IMR-90 (cell line): ENCODE measurements around the gene HIVEP3. TPM values are rescaled to one million over a fixed set of nuclear protein-coding genes. Genes with fewer than 3 reads are reported as not detected.
A peak's percentile ranks its signal among the peaks of the same experiment; 100 is the strongest.

ENCODE experiments used
- ATAC-seq: fragments of 200-7000 bp; cut with Tn5 transposase; 2 replicates; pipeline ENCODE4 v1.9.1; 2020; ENCODE audit warnings: low read depth, mild to moderate bottlenecking, moderate library complexity
- BruUV-seq: library from RNA; stranded (reverse); fragments of 400-500 nt; replicated peaks from 2 replicates; lab custom pipeline; 2021; lab: Mats Ljungman, UMichigan
- CTCF ChIA-PET: fragments of 300-600 bp; formaldehyde crosslinking; extraction: SDS; loops from one replicate; lab custom pipeline; 2021; ENCODE audit warnings: antibody characterized with exemption; lab: Yijun Ruan, JAX
- POLR2A ChIA-PET: fragments of 300-600 bp; sonication (Branson Sonifier 250); formaldehyde crosslinking; loops from one replicate; lab custom pipeline; 2022; ENCODE audit warnings: antibody characterized with exemption; ENCODE audit not compliant: unreplicated experiment; lab: Charles Lee
- DNase-seq: peaks from one replicate; pipeline ENCODE4 v3.0.0; 2013
- H2AFZ ChIP-seq: replicated peaks from 2 replicates; pipeline ENCODE3; 2013; ENCODE audit warnings: low read length, mild to moderate bottlenecking; ENCODE audit not compliant: poor library complexity
- H2AK5ac ChIP-seq: 2 replicates; pipeline ENCODE4 v1.6.1; 2013; ENCODE audit warnings: low read depth, low read length, inconsistent platforms
- H2AK9ac ChIP-seq: replicated peaks from 2 replicates; pipeline ENCODE3; 2013; ENCODE audit warnings: mild to moderate bottlenecking, low read depth, low read length, moderate library complexity; ENCODE audit not compliant: poor library complexity
- H2BK120ac ChIP-seq: 2 replicates; pipeline ENCODE4 v1.6.1; 2013; ENCODE audit warnings: low read depth, low read length, inconsistent platforms
- H2BK15ac ChIP-seq: 3 replicates; pipeline ENCODE4 v1.6.1; 2013; ENCODE audit warnings: low read depth, low read length, inconsistent platforms
- H2BK20ac ChIP-seq: 2 replicates; pipeline ENCODE4 v1.6.1; 2013; ENCODE audit warnings: low read depth, mild to moderate bottlenecking, inconsistent platforms, low read length, moderate library complexity
- H2BK5ac ChIP-seq: 2 replicates; pipeline ENCODE4 v1.6.1; 2013; ENCODE audit warnings: mild to moderate bottlenecking, low read depth, low read length, inconsistent platforms; ENCODE audit not compliant: poor library complexity, severe bottlenecking
- H3K14ac ChIP-seq: replicated peaks from 2 replicates; pipeline ENCODE4 v1.6.1; 2013; ENCODE audit warnings: low read depth, low read length, inconsistent platforms
- H3K18ac ChIP-seq: 2 replicates; pipeline ENCODE4 v1.6.1; 2013; ENCODE audit warnings: low read depth, low read length, control low read depth
- H3K23ac ChIP-seq: 2 replicates; pipeline ENCODE4 v1.6.1; 2013; ENCODE audit warnings: low read depth, low read length, inconsistent platforms
- H3K27ac ChIP-seq: 2 replicates; pipeline ENCODE4 v1.5.1; 2013; ENCODE audit warnings: mild to moderate bottlenecking, control low read depth, low read length; ENCODE audit not compliant: insufficient read depth
- H3K27me3 ChIP-seq: 2 replicates; pipeline ENCODE4 v1.6.1; 2013; ENCODE audit warnings: low read length; ENCODE audit not compliant: control insufficient read depth, insufficient read depth
- H3K36me3 ChIP-seq: 2 replicates; pipeline ENCODE4 v1.6.1; 2013; ENCODE audit warnings: low read length, mixed read lengths; ENCODE audit not compliant: control insufficient read depth, insufficient read depth
- H3K4ac ChIP-seq: 2 replicates; pipeline ENCODE4 v1.6.1; 2013; ENCODE audit warnings: low read depth, low read length, inconsistent platforms
- H3K4me1 ChIP-seq: 2 replicates; pipeline ENCODE4 v1.6.1; 2013; ENCODE audit warnings: low read length, mixed read lengths; ENCODE audit not compliant: control insufficient read depth, insufficient read depth
- H3K4me2 ChIP-seq: 2 replicates; pipeline ENCODE4 v1.6.1; 2013; ENCODE audit warnings: low read depth, mild to moderate bottlenecking, control low read depth, low read length, moderate library complexity
- H3K4me3 ChIP-seq: 2 replicates; pipeline ENCODE4 v1.5.1; 2013; ENCODE audit warnings: low read depth, mild to moderate bottlenecking, control low read depth, low read length, moderate library complexity; ENCODE audit not compliant: insufficient read depth
- H3K56ac ChIP-seq: 2 replicates; pipeline ENCODE4 v1.6.1; 2013; ENCODE audit warnings: low read length, inconsistent platforms; ENCODE audit not compliant: insufficient read depth; ENCODE audit errors: extremely low read depth
- H3K79me1 ChIP-seq, 2 experiments: 2 replicates each; pipeline ENCODE4 v1.6.1; 2013; ENCODE audit warnings: low read length in 2 of 2, inconsistent platforms in 1 of 2, low read depth in 1 of 2
- H3K9ac ChIP-seq: 2 replicates; pipeline ENCODE4 v1.6.1; 2013; ENCODE audit warnings: low read depth, low read length, control low read depth
- H3K9me1 ChIP-seq: 2 replicates; pipeline ENCODE4 v1.6.1; 2013; ENCODE audit warnings: low read length, inconsistent platforms; ENCODE audit not compliant: insufficient read depth
- H3K9me3 ChIP-seq: 2 replicates; pipeline ENCODE4 v1.6.1; 2013; ENCODE audit warnings: low read length; ENCODE audit not compliant: control insufficient read depth, insufficient read depth
- H4K20me1 ChIP-seq: 2 replicates; pipeline ENCODE4 v1.6.1; 2013; ENCODE audit warnings: low read length, inconsistent platforms; ENCODE audit not compliant: insufficient read depth
- H4K5ac ChIP-seq: 2 replicates; pipeline ENCODE4 v1.6.1; 2013; ENCODE audit warnings: mild to moderate bottlenecking, low read depth, low read length, control low read depth
- H4K8ac ChIP-seq, 2 experiments: 2 replicates each; pipeline ENCODE4 v1.6.1; 2013; ENCODE audit warnings: low read depth in 2 of 2, low read length in 2 of 2, control low read depth in 1 of 2, inconsistent platforms in 1 of 2
- H4K91ac ChIP-seq: 2 replicates; pipeline ENCODE4 v1.6.1; 2013; ENCODE audit warnings: low read depth, low read length, inconsistent platforms; ENCODE audit not compliant: insufficient read depth
- BHLHE40 ChIP-seq: fragments of 150-350 bp; IDR thresholded peaks from 2 replicates; pipeline ENCODE4 v1.6.1; 2016; ENCODE audit warnings: mild to moderate bottlenecking, low read depth, low read length
- WGBS, 2 experiments: methylation state at CpG; one replicate each; pipeline versions ENCODE4 v1.1.5 to v1.1.7; 2013; ENCODE audit warnings: missing lambda C conversion rate in 2 of 2; ENCODE audit not compliant: insufficient read length in 1 of 2; ENCODE audit errors: extremely low coverage in 2 of 2; 5-methylcytosine and 5-hydroxymethylcytosine counted together
- dilution Hi-C: fragments of 300-500 bp; cut with HindIII; formaldehyde crosslinking; loops from one replicate; pipeline ENCODE4 v1.14.3; 2018; ENCODE audit warnings: low sequenced_read_pairs; ENCODE audit not compliant: unreplicated experiment
- in situ Hi-C: fragments of 300-500 bp; cut with MboI; formaldehyde crosslinking; loops from 3 replicates; pipeline ENCODE4 v1.14.3; 2019; ENCODE audit warnings: low sequenced_read_pairs, inconsistent platforms, mixed read lengths
- intact Hi-C: fragments of 100-400 bp; cut with micrococcal nuclease; formaldehyde crosslinking; loops from 2 replicates; pipeline ENCODE4 v1.10.0; 2022
- polyA plus RNA-seq, 3 experiments: library from polyadenylated mRNA; depleted of rRNA; stranded (reverse); fragments of >200 nt; gene quantifications; 2 replicates each; pipeline ENCODE4 v1.2.3, GENCODE V29; 2012; ENCODE audit warnings: low replicate concordance in 1 of 3
- total RNA-seq: library from RNA; depleted of rRNA; stranded (reverse); fragments of >200 nt; gene quantifications from 2 replicates; pipeline ENCODE4 v1.2.3, GENCODE V29; 2012

HIVEP3 gene
- total and polyA plus RNA-seq, 2 of the 4 experiments (the other 2 are of a cell fraction) = 1.4 to 4.0 TPM

DNA sequence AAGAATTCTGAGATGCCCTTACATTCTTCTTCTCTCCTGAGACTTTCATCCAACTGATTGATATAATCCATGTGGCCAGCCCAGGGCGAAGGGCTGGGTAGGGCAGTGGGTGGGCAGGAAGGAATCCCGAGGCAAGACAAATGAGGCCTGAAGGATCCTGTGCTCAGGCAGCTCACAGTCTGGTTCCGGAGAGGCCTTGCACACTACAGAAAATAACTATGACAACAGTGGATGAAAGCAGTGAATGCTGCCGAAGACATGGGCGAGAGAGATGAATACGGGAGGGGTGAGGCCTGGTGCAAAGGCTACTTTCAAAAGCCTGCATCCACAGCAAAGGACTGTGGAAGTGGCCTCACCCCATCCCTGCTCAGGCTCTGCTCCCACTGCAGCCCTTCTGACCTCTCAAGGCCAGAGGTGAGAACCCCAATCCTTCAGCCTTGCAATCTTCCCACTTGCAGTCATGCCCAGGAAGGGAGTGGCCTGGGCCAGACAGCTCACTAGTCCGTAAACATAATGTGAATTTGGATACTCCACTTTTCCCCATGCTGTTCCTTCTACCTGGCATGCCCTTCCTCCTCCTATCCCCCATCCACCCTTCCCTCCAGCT is 250.6 kb downstream of the HIVEP3 start:
- Histone ChIP-seq H3K56ac (no peak overlapping the region), H3K4me3 (no peak overlapping the region), H4K91ac (peak overlapping the region; percentile 21; the same call in 1 of the 2 replicates), H3K9me3 (no peaks in the 10 kb centered on the region), H2BK120ac (peak overlapping the region; percentile 16), H2AK5ac (no peak overlapping the region), H3K79me1 (peaks cover 0 to 12% of the 10 kb centered on the region in 2 experiments; a peak in 2 of 4 replicates), H4K5ac (no peak overlapping the region), H2AFZ (no peak overlapping the region), H3K18ac (no peak overlapping the region), H3K9ac (no peak overlapping the region), H3K4me2 (no peak overlapping the region), H3K36me3 (no peaks in the 10 kb centered on the region), H4K20me1 (no peaks in the 10 kb centered on the region), H3K4me1 (peaks cover 44% of the 10 kb centered on the region), H2BK5ac (no peak overlapping the region), H3K4ac (no peak overlapping the region), H3K9me1 (peaks cover 48% of the 10 kb centered on the region), H2AK9ac (no peak overlapping the region), H3K14ac (no peak overlapping the region), H2BK20ac (0 out of 2 replicates have a peak overlapping the region, but pooled peaks have one; percentile 29), H4K8ac (no peak overlapping the region), H2BK15ac (no peak overlapping the region; the same call in 2 of the 3 replicates), H3K27me3 (no peaks in the 10 kb centered on the region), H3K27ac (no peak overlapping the region), H3K23ac (no peak overlapping the region)
- BruUV-seq = no TSS peak
- no peak for TF ChIP-seq BHLHE40
- no peak for DNase-seq
- dilution Hi-C loops = no loop called here
- ChIA-PET CTCF (no interaction called here), POLR2A (no interaction called here)
- no peak for ATAC-seq
- intact Hi-C loops = no loop called here
- 87% methylated on average over 4 of the region's 7 CpGs; no CpG with 5 or more reads in 1 of the 2 experiments for WGBS, 2 experiments
- in situ Hi-C loops = loop anchor here (5.0 kb wide), 1 partner anchor 51 kb away; no protein-coding TSS in a partner anchor
